GM23248 (cell line): ENCODE measurements around the gene EMP2.

Experiments used
- EZH2 ChIP-seq: fragments of 200-600 bp; sonication (generic); IDR thresholded peaks from 2 replicates; pipeline ENCODE4 v1.6.1; 2018; ENCODE audit warnings: antibody characterized with exemption, mild to moderate bottlenecking; ENCODE audit not compliant: insufficient read depth, poor library complexity, severe bottlenecking
- EZH2phosphoT487 ChIP-seq: fragments of 200-600 bp; sonication (generic); IDR thresholded peaks from 2 replicates; pipeline ENCODE4 v1.6.1; 2018; ENCODE audit warnings: antibody characterized with exemption, moderate library complexity, mild to moderate bottlenecking, low read depth; ENCODE audit not compliant: insufficient read depth

GRCh38 chr16:10485698-10486382, 94.6 kb downstream of the EMP2 start:
- TF ChIP-seq EZH2phosphoT487 (no peak), EZH2 (no peak)
